ENCODE results near the gene SLC15A3.

SLC15A3 gene

GRCh38 chr11:60945295-60945667 lies 6.7 kb downstream of the SLC15A3 start:
- no peak for DNase-seq (ENCODE audit: low read depth)

GRCh38 chr11:60944490-60945294 lies 7.3 kb downstream of the SLC15A3 start:
- DNase-seq (ENCODE audit: low read depth): no peak

- no peak for DNase-seq (ENCODE audit: low read depth)
Observed at GRCh38 chr11:60942970-60943565, 8.9 kb downstream of the SLC15A3 start.

GRCh38 chr11:60942219-60942618 lies 9.8 kb downstream of the SLC15A3 start:
- DNase-seq (ENCODE audit: low read depth): no peak

- no peak for DNase-seq (ENCODE audit: low read depth)
Observed at GRCh38 chr11:60941371-60942119, 10.4 kb downstream of the SLC15A3 start.

GRCh38 chr11:60939855-60940254 lies 12.1 kb downstream of the SLC15A3 start:
- DNase-seq (ENCODE audit: low read depth): no peak

GRCh38 chr11:60939301-60939700 lies 12.7 kb downstream of the SLC15A3 start:
- DNase-seq (ENCODE audit: low read depth): no peak

GRCh38 chr11:60938500-60938899 lies 13.5 kb downstream of the SLC15A3 start:
- no peak for DNase-seq (ENCODE audit: low read depth)

- DNase-seq (ENCODE audit: low read depth): no peak
Observed at GRCh38 chr11:60937811-60938210, 14.2 kb downstream of the SLC15A3 start.

GRCh38 chr11:60937144-60937527 lies 14.8 kb downstream of the SLC15A3 start:
- no peak for DNase-seq (ENCODE audit: low read depth)

- no peak for DNase-seq (ENCODE audit: low read depth)
Observed at GRCh38 chr11:60936467-60937143, 15.4 kb downstream of the SLC15A3 start.

GRCh38 chr11:60935676-60936442 lies 16.1 kb downstream of the SLC15A3 start:
- DNase-seq (ENCODE audit: low read depth): no peak

- no peak for DNase-seq (ENCODE audit: low read depth)
Observed at GRCh38 chr11:60934790-60935605, 17.0 kb downstream of the SLC15A3 start.

- DNase-seq (ENCODE audit: low read depth): no peak
Observed at GRCh38 chr11:60934124-60934789, 17.7 kb downstream of the SLC15A3 start.

GRCh38 chr11:60933416-60934123 lies 18.4 kb downstream of the SLC15A3 start:
- no peak for DNase-seq (ENCODE audit: low read depth)

GRCh38 chr11:60932605-60933356 lies 19.2 kb downstream of the SLC15A3 start:
- DNase-seq (ENCODE audit: low read depth): no peak

GRCh38 chr11:60931917-60932316 lies 20.1 kb downstream of the SLC15A3 start:
- DNase-seq (ENCODE audit: low read depth): no peak

GRCh38 chr11:60930394-60930793 lies 21.6 kb downstream of the SLC15A3 start:
- no peak for DNase-seq (ENCODE audit: low read depth)

- DNase-seq (ENCODE audit: low read depth): no peak
Observed at GRCh38 chr11:60929764-60930163, 22.2 kb downstream of the SLC15A3 start.

Measured in fibroblast of the conjunctiva (primary cell).